HEK293 (cell line): ENCODE results near the gene RTKN2.

Experiments
- CTCF ChIA-PET: fragments of 350-600 bp; formaldehyde crosslinking; extraction: SDS; loops from one replicate; lab custom pipeline; 2021; ENCODE audit warnings: antibody characterized with exemption; lab: Yijun Ruan, JAX
- POLR2A ChIA-PET: fragments of 300-600 bp; formaldehyde crosslinking; extraction: SDS; loops from one replicate; lab custom pipeline; 2020; ENCODE audit warnings: antibody characterized with exemption, inconsistent platforms; lab: Yijun Ruan, JAX
- H3K27ac ChIP-seq: fragments of 200-500 bp; sonication (Bioruptor generic); 2 replicates; pipeline ENCODE4 v1.5.1; 2014; ENCODE audit warnings: low read depth, low read length, control low read depth, inconsistent platforms; ENCODE audit errors: extremely low read depth
- H3K36me3 ChIP-seq, 2 experiments: fragments of 200-500 bp in 1 of 2; sonication (Bioruptor generic) in 1 of 2; 1 replicate in 1 of 2; 2 replicates in 1 of 2; pipeline ENCODE4 v1.5.1; 2014 to 2017; ENCODE audit warnings: inconsistent platforms in 2 of 2, low read length in 2 of 2; ENCODE audit not compliant: control insufficient read depth in 2 of 2, insufficient read depth in 1 of 2
- H3K4me1 ChIP-seq: fragments of 200-500 bp; sonication (Bioruptor generic); 2 replicates; pipeline ENCODE4 v1.5.1; 2014; ENCODE audit warnings: mild to moderate bottlenecking, low read length, inconsistent platforms; ENCODE audit not compliant: control insufficient read depth, insufficient read depth
- H3K4me3 ChIP-seq: 2 replicates; pipeline ENCODE4 v1.5.1; 2011; ENCODE audit warnings: low read depth, mild to moderate bottlenecking, control low read depth, low read length, moderate library complexity
- H3K9me3 ChIP-seq: fragments of 200-500 bp; sonication (Bioruptor generic); 2 replicates; pipeline ENCODE4 v1.5.1; 2014; ENCODE audit warnings: low read depth, low read length, inconsistent platforms; ENCODE audit not compliant: control insufficient read depth, insufficient read depth
- BCL6B ChIP-seq: fragments of 450-650 bp; formaldehyde crosslinking; IDR thresholded peaks from 2 replicates; pipeline ENCODE4 v1.5.1; 2017; ENCODE audit warnings: missing biosample characterization, missing genetic modification characterization
- GLI4 ChIP-seq: fragments of 450-650 bp; formaldehyde crosslinking; IDR thresholded peaks from 2 replicates; pipeline ENCODE4 v1.5.1; 2016; ENCODE audit warnings: missing biosample characterization, missing genetic modification characterization
- HOXA7 ChIP-seq: sonication (generic); formaldehyde crosslinking; IDR thresholded peaks from 2 replicates; pipeline ENCODE4 v1.8.1; 2022; ENCODE audit warnings: missing genetic modification reagents, borderline replicate concordance
- KLF16 ChIP-seq: fragments of 450-650 bp; formaldehyde crosslinking; IDR thresholded peaks from 2 replicates; pipeline ENCODE4 v1.5.1; 2017; ENCODE audit warnings: missing biosample characterization, missing genetic modification characterization
- KLF17 ChIP-seq: fragments of 450-650 bp; formaldehyde crosslinking; IDR thresholded peaks from 2 replicates; pipeline ENCODE4 v1.5.1; 2016; ENCODE audit warnings: missing biosample characterization, missing genetic modification characterization
- YY2 ChIP-seq: fragments of 450-650 bp; formaldehyde crosslinking; IDR thresholded peaks from 2 replicates; pipeline ENCODE4 v1.5.1; 2016; ENCODE audit warnings: missing biosample characterization, missing genetic modification characterization
- ZBTB10 ChIP-seq: fragments of 450-650 bp; formaldehyde crosslinking; IDR thresholded peaks from 2 replicates; pipeline ENCODE4 v1.5.1; 2016; ENCODE audit warnings: missing biosample characterization, missing genetic modification characterization
- ZBTB17 ChIP-seq: fragments of 450-650 bp; formaldehyde crosslinking; IDR thresholded peaks from 2 replicates; pipeline ENCODE4 v1.5.1; 2016; ENCODE audit warnings: missing biosample characterization, missing genetic modification characterization
- ZBTB6 ChIP-seq: fragments of 450-650 bp; formaldehyde crosslinking; IDR thresholded peaks from 2 replicates; pipeline ENCODE4 v1.5.1; 2017; ENCODE audit warnings: missing biosample characterization, missing genetic modification characterization
- ZBTB8A ChIP-seq: fragments of 450-650 bp; formaldehyde crosslinking; IDR thresholded peaks from 2 replicates; pipeline ENCODE4 v1.5.1; 2016; ENCODE audit warnings: missing biosample characterization, missing genetic modification characterization
- ZFHX2 ChIP-seq: fragments of 450-650 bp; formaldehyde crosslinking; conservative IDR thresholded peaks from 2 replicates; pipeline ENCODE4 v1.5.1; 2016; ENCODE audit warnings: missing biosample characterization, missing genetic modification characterization
- ZNF114 ChIP-seq: fragments of 450-650 bp; formaldehyde crosslinking; IDR thresholded peaks from 2 replicates; pipeline ENCODE4 v1.5.0; 2017; ENCODE audit warnings: missing biosample characterization, missing genetic modification characterization
- ZNF132 ChIP-seq: fragments of 450-650 bp; formaldehyde crosslinking; IDR thresholded peaks from 2 replicates; pipeline ENCODE4 v1.5.1; 2017; ENCODE audit warnings: missing biosample characterization, missing genetic modification characterization, borderline replicate concordance
- ZNF211 ChIP-seq: fragments of 450-650 bp; formaldehyde crosslinking; IDR thresholded peaks from 2 replicates; pipeline ENCODE4 v1.5.1; 2016; ENCODE audit warnings: low read depth, missing biosample characterization, missing genetic modification characterization
- ZNF239 ChIP-seq: fragments of 450-650 bp; formaldehyde crosslinking; IDR thresholded peaks from 2 replicates; pipeline ENCODE4 v1.5.1; 2016; ENCODE audit warnings: missing biosample characterization, missing genetic modification characterization
- ZNF341 ChIP-seq: fragments of 450-650 bp; formaldehyde crosslinking; IDR thresholded peaks from 2 replicates; pipeline ENCODE4; 2016; ENCODE audit warnings: low read depth, missing biosample characterization, missing genetic modification characterization
- ZNF391 ChIP-seq: fragments of 450-650 bp; formaldehyde crosslinking; IDR thresholded peaks from 2 replicates; pipeline ENCODE4 v1.5.1; 2016; ENCODE audit warnings: low read depth, missing biosample characterization, missing genetic modification characterization, borderline replicate concordance
- ZNF394 ChIP-seq: fragments of 450-650 bp; formaldehyde crosslinking; IDR thresholded peaks from 2 replicates; pipeline ENCODE4 v1.5.1; 2016; ENCODE audit warnings: missing biosample characterization, missing genetic modification characterization, mild to moderate bottlenecking, moderate library complexity, borderline replicate concordance
- ZNF501 ChIP-seq: fragments of 450-650 bp; formaldehyde crosslinking; IDR thresholded peaks from 2 replicates; pipeline ENCODE4 v1.5.1; 2016; ENCODE audit warnings: missing biosample characterization, missing genetic modification characterization
- ZNF621 ChIP-seq: fragments of 450-650 bp; formaldehyde crosslinking; IDR thresholded peaks from 2 replicates; pipeline ENCODE4 v1.5.1; 2017; ENCODE audit warnings: missing biosample characterization, missing genetic modification characterization
- ZNF660 ChIP-seq: fragments of 450-650 bp; IDR thresholded peaks from 2 replicates; pipeline ENCODE4 v1.5.1; 2018; ENCODE audit warnings: missing biosample characterization, mild to moderate bottlenecking, missing genetic modification characterization
- ZNF677 ChIP-seq: fragments of 450-650 bp; IDR thresholded peaks from 2 replicates; pipeline ENCODE4 v1.5.0; 2018; ENCODE audit warnings: missing biosample characterization, mild to moderate bottlenecking, missing genetic modification characterization, moderate library complexity
- ZNF791 ChIP-seq: fragments of 450-650 bp; formaldehyde crosslinking; IDR thresholded peaks from 2 replicates; pipeline ENCODE4 v1.5.1; 2016; ENCODE audit warnings: missing biosample characterization, missing genetic modification characterization
- ZNF792 ChIP-seq: fragments of 450-650 bp; formaldehyde crosslinking; IDR thresholded peaks from 2 replicates; pipeline ENCODE4 v1.5.1; 2016; ENCODE audit warnings: missing biosample characterization, missing genetic modification characterization

RTKN2 gene

GRCh38 chr10:62317257-62317656 is 48.6 kb upstream of the RTKN2 start:
- POLR2A ChIA-PET = no interaction called here
- CTCF ChIA-PET = no interaction called here
- Histone ChIP-seq H3K36me3 (no peaks in the 10 kb centered on the region), H3K9me3 (no peaks in the 10 kb centered on the region), H3K27ac (no peak overlapping the region), H3K4me1 (no peaks in the 10 kb centered on the region), H3K4me3 (no peak overlapping the region)
- no peak for TF ChIP-seq KLF16 (tag by site-specific recombination)
- no peak for TF ChIP-seq ZFHX2 (tag by site-specific recombination)
- no peak for TF ChIP-seq ZNF792 (tag by site-specific recombination)
- TF ChIP-seq YY2 = no peak
- TF ChIP-seq ZNF211 (tag by site-specific recombination) = no peak
- no peak for TF ChIP-seq ZNF114

- TF ChIP-seq ZBTB17 (no peak), KLF17 (tag by site-specific recombination) (no peak), ZNF132 (tag by site-specific recombination) (no peak), ZNF621 (no peak), ZNF391 (no peak), ZNF239 (tag by site-specific recombination) (no peak), GLI4 (tag by site-specific recombination) (no peak), ZNF501 (tag by site-specific recombination) (no peak), BCL6B (tag by site-specific recombination) (no peak), ZNF791 (tag by site-specific recombination) (no peak), ZBTB10 (tag by site-specific recombination) (no peak), ZNF394 (tag by site-specific recombination) (no peak), ZBTB8A (tag by site-specific recombination) (no peak), HOXA7 (CRISPR knock-in tag) (no peak), ZNF677 (tag by site-specific recombination) (no peak), ZNF341 (tag by site-specific recombination) (no peak), ZNF660 (tag by site-specific recombination) (no peak), ZBTB6 (tag by site-specific recombination) (no peak)
- H3K36me3 ChIP-seq = no peaks in the 10 kb centered on the region
- no peaks in the 10 kb centered on the region for H3K9me3 ChIP-seq
- CTCF ChIA-PET = interaction anchor here (0.6 kb wide), 1 partner anchor 15 kb away, joined by 4 read pairs; no protein-coding TSS in a partner anchor
- H3K4me1 ChIP-seq = no peaks in the 10 kb centered on the region
- H3K27ac ChIP-seq = no peak overlapping the region
- no peak overlapping the region for H3K4me3 ChIP-seq
- POLR2A ChIA-PET = no interaction called here
Measured at GRCh38 chr10:62309254-62309653, 40.6 kb upstream of the RTKN2 start.
